GM21528 (cell line): ENCODE measurements around the gene COX4I1.
"Not testable (repeated sequence)": the region's sequence is repeated elsewhere in the genome, so short reads cannot be mapped to it uniquely, and the experiment has no call there.

Source experiments
- ATAC-seq: cut with Tn5 transposase; IDR thresholded peaks from one replicate; pipeline ENCODE4 v1.9.1; 2021; ENCODE audit warnings: mild to moderate bottlenecking, moderate library complexity; ENCODE audit not compliant: unreplicated experiment, low FRiP score

The COX4I1 gene

GRCh38 chr16:85821390-85822135 lies 22.1 kb downstream of the COX4I1 start:
- no peak for ATAC-seq

DNA sequence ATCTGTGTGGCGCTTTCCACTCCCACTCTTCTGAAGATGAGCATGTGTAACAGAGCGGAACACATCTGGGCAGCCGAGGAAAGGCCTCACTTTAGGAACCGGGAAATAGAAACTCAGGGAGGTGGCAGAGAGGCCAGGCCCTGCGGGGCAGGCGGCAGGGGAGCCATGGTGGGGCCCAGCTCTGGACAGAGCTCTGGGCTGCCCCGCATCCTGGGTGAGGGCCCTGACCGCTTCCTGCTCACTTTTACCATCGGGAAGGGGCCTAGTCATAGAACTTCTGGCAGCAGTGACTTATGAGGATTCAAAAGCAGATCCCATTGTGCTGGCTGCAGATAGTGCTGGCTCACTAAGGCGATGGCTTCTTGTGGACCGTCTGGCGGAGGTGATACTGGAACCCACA lies 22.6 kb downstream of the COX4I1 start:
- no peak for ATAC-seq

GRCh38 chr16:85823328-85823920 lies 23.9 kb downstream of the COX4I1 start:
- no peak for ATAC-seq

- ATAC-seq, result no peak
These were observed 25.0 kb downstream of the COX4I1 start for GRCh38 chr16:85824161-85825135.

GRCh38 chr16:85825326-85825725 lies 25.8 kb downstream of the COX4I1 start:
- no peak for ATAC-seq

GRCh38 chr16:85826686-85827247 lies 27.3 kb downstream of the COX4I1 start:
- no peak for ATAC-seq

DNA sequence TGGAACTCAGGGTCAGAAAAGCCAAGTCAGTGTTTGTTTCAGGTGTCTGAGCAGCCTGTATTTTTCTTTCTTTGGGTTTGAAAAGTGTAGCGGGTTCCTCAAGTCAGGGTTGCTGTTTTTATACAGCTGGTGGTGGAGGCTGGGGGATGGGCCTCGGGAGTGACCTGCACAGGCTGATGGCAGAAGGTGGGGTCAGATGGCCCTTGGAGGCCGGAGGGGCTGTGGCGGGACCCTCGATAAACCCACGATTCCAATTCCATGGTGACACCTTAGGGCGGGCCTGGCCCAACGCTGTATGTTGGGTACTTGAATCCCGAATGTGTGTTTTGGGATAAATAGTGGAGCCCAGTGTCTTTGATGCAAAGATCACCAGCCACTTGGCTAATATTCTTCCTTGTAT lies 28.7 kb downstream of the COX4I1 start:
- ATAC-seq, result no peak

DNA sequence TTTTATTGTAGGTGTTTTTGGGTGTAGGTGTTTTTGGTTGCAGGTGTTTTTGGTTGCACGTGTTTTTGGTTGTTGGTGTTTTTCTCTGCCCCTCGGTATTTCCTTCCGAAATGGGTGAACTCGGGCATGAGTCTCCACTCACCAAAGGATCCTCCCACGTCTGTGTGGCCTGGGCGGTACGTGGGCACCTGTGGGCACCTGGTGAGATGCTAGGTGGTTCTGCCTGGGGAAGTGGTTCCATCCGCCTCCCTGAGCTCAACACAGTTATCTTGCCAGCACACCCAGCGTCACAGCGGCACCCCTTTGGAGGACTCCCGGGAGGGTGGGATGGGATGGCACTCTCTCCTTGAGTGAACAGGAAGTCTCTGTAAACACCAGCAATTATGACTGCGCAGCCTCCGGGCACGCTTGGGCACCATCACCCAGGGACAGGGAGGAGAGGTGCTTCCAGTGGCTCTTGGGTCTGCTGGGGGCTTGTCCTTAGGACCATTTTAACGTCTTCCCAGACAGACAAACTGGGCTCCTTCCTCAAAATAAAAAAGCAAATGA lies 29.8 kb downstream of the COX4I1 start:
- ATAC-seq, result no peak

DNA sequence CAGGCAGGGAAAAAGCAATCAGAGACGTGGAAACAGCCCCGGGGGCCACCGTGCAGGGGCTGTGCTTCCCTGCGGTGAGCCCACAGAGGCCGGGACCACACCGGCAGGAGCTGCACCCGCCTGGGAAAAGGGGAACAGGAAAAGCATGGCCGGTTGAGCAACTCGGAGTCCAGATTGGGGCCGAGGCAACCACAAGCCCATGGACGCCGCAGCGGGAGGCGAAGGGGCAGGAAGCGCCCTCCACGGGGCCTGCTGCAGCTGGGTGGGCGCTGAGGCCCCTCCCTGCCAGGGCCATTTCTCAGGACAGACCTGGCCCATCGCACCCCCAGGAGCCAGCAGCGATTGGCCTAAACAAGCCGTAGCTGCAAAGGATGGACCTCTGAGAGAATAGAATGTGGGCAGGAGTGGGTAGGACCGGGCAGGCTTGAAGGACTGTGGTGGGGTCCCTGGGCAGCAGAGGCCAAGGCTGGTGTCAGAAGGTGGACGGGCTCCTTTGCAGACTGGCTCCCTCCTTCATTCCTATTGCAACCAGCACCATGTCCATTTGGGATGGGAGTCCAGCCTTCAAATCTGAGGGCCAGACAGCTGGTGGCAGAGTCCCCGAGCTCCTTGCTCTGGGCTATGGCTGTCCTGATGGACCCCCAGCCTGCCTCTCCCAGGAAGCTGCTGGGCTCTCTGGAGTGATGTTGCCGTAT lies 30.4 kb downstream of the COX4I1 start:
- no peak for ATAC-seq

DNA sequence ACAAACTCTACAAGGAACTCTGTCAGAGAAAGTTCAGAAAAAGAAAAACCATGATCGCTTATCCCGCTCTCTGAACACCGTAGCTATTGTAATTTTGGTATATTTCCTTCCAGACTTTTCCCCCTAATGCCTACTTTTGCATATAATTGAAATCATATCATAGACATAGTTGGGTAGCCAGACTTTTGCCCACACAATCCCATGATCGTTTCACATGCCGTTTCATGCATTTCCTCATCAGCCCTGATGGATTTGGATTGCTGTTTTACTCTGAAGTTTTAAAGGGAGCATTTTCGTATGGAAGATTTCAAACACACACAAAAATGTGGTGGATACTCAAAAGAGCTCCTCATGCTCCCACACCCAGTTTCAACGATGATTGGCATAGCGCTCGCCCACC lies 31.3 kb downstream of the COX4I1 start:
- ATAC-seq, result no peak

GRCh38 chr16:85832570-85833218 lies 33.2 kb downstream of the COX4I1 start:
- no peak for ATAC-seq

- ATAC-seq, result no peak
These were observed 33.9 kb downstream of the COX4I1 start for GRCh38 chr16:85833219-85833920.

DNA sequence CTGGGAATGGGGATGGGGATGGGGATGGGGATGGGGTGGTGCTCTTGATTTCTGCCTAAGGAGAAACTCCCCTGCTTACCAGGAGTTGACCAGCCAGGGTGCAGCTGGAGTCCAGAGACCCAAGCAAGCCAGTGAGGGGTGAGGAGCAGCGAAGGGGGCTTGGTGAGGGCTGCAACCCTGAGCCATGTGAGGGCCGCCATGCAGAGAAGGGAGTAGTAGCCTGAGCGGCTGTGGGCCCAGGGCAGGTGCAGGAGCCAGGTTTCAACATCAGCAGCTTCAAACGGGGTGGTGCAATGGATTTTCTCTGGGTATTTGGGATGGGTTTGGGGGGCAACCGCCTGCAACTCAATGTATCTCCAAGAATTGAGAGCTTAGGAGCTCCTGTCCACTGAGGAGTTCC lies 35.2 kb downstream of the COX4I1 start:
- no peak for ATAC-seq

- no peak for ATAC-seq
These were observed 35.8 kb downstream of the COX4I1 start for GRCh38 chr16:85835227-85835751.

DNA sequence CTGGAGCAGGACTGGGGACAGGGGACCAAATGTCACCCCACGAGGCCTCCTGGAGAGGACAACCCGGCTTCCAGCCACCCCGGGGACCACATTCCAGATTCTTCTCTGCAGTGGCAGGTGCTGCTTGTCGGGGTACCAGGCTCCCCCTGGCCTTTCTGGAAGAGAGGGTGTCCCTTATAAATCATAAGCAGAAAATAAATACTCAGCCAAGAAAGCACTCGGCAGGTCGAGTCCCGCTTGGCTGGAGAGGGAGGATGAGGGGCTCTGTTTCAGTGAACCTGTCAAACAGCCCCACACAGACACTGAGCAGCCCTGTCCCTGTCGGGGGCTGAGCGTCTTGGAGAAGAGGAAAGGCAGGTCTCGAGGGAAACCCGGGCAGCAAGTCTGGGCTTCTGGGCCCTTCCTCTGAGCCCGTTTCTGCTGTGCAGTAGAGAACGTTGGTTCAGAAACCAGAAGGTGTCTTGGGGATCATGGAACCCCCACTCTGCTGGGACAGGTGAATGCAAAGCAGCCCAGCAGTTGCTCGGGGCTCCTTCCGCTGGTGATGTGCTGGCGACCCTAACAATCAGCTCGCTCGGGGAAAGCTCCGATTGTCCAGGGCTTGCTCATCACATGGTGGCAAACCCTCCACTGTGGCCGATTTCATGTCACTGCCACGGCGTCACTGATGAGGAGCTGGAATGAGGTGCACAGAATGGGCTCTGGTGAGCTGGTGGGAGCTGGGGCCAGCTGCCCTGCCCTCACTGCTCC lies 36.6 kb downstream of the COX4I1 start:
- ATAC-seq, result no peak

GRCh38 chr16:85836706-85837582 lies 37.4 kb downstream of the COX4I1 start:
- ATAC-seq, result no peak

GRCh38 chr16:85837654-85838053 lies 38.2 kb downstream of the COX4I1 start:
- ATAC-seq, result not testable (repeated sequence)
